AG04450 (cell line): ENCODE data around the gene HIF3A. TPM values are rescaled to one million over a fixed set of nuclear protein-coding genes. Genes with fewer than 3 reads are reported as not detected.

Experiments used
- CTCF ChIA-PET: fragments of 300-600, 350-600 bp; formaldehyde crosslinking; extraction: SDS; loops from one replicate; lab custom pipeline; 2022; ENCODE audit warnings: antibody characterized with exemption, inconsistent platforms; lab: Charles Lee
- POLR2A ChIA-PET: fragments of 350-600 bp; formaldehyde crosslinking; extraction: SDS; loops from one replicate; lab custom pipeline; 2021; ENCODE audit warnings: antibody characterized with exemption, inconsistent platforms; lab: Yijun Ruan, JAX
- DNase-seq: peaks from one replicate; pipeline ENCODE4 v3.0.0-alpha.2; 2011; ENCODE audit warnings: low read depth, low spot score
- H3K27ac ChIP-seq: one replicate; pipeline ENCODE4 v1.5.1; 2012; ENCODE audit warnings: low read depth, low read length, control low read depth
- H3K27me3 ChIP-seq: one replicate; pipeline ENCODE4 v1.6.0; 2012; ENCODE audit warnings: low read length; ENCODE audit not compliant: control insufficient read depth, insufficient read depth
- H3K4me3 ChIP-seq: 2 replicates; pipeline ENCODE4 v1.5.1; 2011; ENCODE audit warnings: mild to moderate bottlenecking, low read depth, low read length, control low read depth
- H3K9me3 ChIP-seq: 2 replicates; pipeline ENCODE4 v1.5.1; 2012; ENCODE audit warnings: low read length; ENCODE audit not compliant: control insufficient read depth, insufficient read depth
- CTCF ChIP-seq: IDR thresholded peaks from 2 replicates; pipeline ENCODE4 v1.5.1; 2011; ENCODE audit warnings: low read depth, low read length, control low read depth, inconsistent platforms
- polyA plus RNA-seq: library from polyadenylated mRNA; depleted of rRNA; stranded (reverse); fragments of >200 nt; gene quantifications from 2 replicates; pipeline ENCODE4 v1.2.3, GENCODE V29; 2011

Gene HIF3A
- polyA plus RNA-seq, 1 experiment = 0.21 TPM

GRCh38 chr19:46378268-46378667 lies 81.4 kb downstream of the HIF3A start:
- H3K9me3 ChIP-seq = no peaks in the 10 kb centered on the region; the same call in 1 of the 2 replicates
- no peak for DNase-seq
- TF ChIP-seq CTCF = no peak
- ChIA-PET POLR2A (no interaction called here), CTCF (no interaction called here)
- H3K27ac ChIP-seq = no peak overlapping the region
- no peak overlapping the region for H3K4me3 ChIP-seq
- no peaks in the 10 kb centered on the region for H3K27me3 ChIP-seq

- ChIA-PET CTCF (interaction anchor here (0.5 to 1.0 kb wide), 3 partner anchors 16 to 49 kb away, joined by 3 read pairs; partner anchors contain the start of gene PPP5C), POLR2A (interaction anchor here (0.6 kb wide), 1 partner anchor 23 kb away, joined by 3 read pairs; no protein-coding TSS in a partner anchor)
- no peak overlapping the region for H3K4me3 ChIP-seq
- TF ChIP-seq CTCF = no peak
- H3K27ac ChIP-seq = no peak overlapping the region
- DNase-seq = no peak
- H3K9me3 ChIP-seq = no peaks in the 10 kb centered on the region; the same call in 1 of the 2 replicates
- H3K27me3 ChIP-seq = no peaks in the 10 kb centered on the region
These were observed 83.8 kb downstream of the HIF3A start for GRCh38 chr19:46380690-46381089.

GRCh38 chr19:46381346-46381745 lies 84.5 kb downstream of the HIF3A start:
- TF ChIP-seq CTCF = no peak
- Histone ChIP-seq H3K27me3 (no peaks in the 10 kb centered on the region), H3K27ac (no peak overlapping the region), H3K4me3 (no peak overlapping the region), H3K9me3 (no peaks in the 10 kb centered on the region; the same call in 1 of the 2 replicates)
- POLR2A ChIA-PET = interaction anchor here (0.5 to 0.6 kb wide), 2 partner anchors 24 to 740 kb away, joined by 3 to 4 read pairs; no protein-coding TSS in a partner anchor
- no peak for DNase-seq
- CTCF ChIA-PET = interaction anchor here (0.5 to 0.8 kb wide), 2 partner anchors 35 to 49 kb away, joined by 3 read pairs; partner anchors contain the start of gene PPP5C

- ChIA-PET POLR2A (interaction anchor here (0.5 kb wide), 1 partner anchor 740 kb away, joined by 4 read pairs; no protein-coding TSS in a partner anchor), CTCF (no interaction called here)
- no peak for TF ChIP-seq CTCF
- Histone ChIP-seq H3K9me3 (no peaks in the 10 kb centered on the region; the same call in 1 of the 2 replicates), H3K4me3 (no peak overlapping the region), H3K27me3 (no peaks in the 10 kb centered on the region), H3K27ac (no peak overlapping the region)
- no peak for DNase-seq
These were observed 85.0 kb downstream of the HIF3A start for GRCh38 chr19:46381756-46382345.

- ChIA-PET POLR2A (no interaction called here), CTCF (interaction anchor here (0.5 to 2.5 kb wide), 3 partner anchors 12 to 156 kb away, joined by 3 to 16 read pairs (median 4); partner anchors contain the start of gene PPP5C)
- TF ChIP-seq CTCF = no peak
These were observed 86.5 kb downstream of the HIF3A start for GRCh38 chr19:46383171-46383815.

More at GRCh38 chr19:46383171-46383815, 86.5 kb downstream of the HIF3A start:
- Histone ChIP-seq H3K9me3 (peaks cover 3% of the 10 kb centered on the region), H3K4me3 (no peak overlapping the region), H3K27ac (no peak overlapping the region), H3K27me3 (no peaks in the 10 kb centered on the region)
- DNase-seq = no peak
